Measurements from ENCODE around the gene ABHD15.

DNA sequence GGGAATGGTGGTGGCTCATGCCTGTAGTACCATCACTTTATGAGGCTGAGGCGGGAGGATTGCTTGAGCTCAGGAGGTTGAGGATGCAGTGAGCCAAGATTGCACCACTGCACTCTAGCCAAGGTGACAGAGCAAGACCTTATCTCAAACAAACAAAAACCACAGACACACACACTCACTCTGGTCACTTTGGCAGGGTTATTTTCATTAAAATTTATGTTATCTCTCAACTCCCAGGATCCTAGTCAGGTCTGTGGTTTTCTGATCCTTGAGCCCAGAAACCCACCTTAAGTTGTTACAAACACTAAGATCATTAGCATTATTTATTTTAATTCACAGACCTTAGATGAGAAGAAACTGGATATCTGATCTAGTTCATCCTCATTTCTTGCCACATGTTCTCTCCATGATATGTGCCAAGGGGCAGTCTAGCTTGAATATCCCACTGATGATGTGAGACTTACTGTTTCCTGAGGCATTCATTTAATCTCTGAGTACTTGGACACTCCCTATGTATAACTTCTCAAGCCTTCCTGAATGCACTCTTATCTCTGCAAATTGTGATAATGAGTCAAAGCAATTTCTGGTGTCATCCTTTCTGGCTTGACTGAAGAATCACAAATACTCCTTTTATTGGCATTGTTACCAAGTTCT is 9.6 kb downstream of the ABHD15 start:
- TF ChIP-seq, protein P1, sequence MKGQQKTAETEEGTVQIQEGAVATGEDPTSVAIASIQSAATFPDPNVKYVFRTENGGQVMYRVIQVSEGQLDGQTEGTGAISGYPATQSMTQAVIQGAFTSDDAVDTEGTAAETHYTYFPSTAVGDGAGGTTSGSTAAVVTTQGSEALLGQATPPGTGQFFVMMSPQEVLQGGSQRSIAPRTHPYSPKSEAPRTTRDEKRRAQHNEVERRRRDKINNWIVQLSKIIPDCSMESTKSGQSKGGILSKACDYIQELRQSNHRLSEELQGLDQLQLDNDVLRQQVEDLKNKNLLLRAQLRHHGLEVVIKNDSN (IDR thresholded peaks at IDR 0.05), result no peak
- no peak for TF ChIP-seq EP300 (IDR thresholded peaks at IDR 0.05; ENCODE audit: borderline replicate concordance)
- TF ChIP-seq, protein P2, sequence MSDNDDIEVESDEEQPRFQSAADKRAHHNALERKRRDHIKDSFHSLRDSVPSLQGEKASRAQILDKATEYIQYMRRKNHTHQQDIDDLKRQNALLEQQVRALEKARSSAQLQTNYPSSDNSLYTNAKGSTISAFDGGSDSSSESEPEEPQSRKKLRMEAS (IDR thresholded peaks at IDR 0.05), result no peak
- no peak for TF ChIP-seq ZBTB7A (IDR thresholded peaks at IDR 0.05; ENCODE audit: low read depth)
- TF ChIP-seq, protein P3, sequence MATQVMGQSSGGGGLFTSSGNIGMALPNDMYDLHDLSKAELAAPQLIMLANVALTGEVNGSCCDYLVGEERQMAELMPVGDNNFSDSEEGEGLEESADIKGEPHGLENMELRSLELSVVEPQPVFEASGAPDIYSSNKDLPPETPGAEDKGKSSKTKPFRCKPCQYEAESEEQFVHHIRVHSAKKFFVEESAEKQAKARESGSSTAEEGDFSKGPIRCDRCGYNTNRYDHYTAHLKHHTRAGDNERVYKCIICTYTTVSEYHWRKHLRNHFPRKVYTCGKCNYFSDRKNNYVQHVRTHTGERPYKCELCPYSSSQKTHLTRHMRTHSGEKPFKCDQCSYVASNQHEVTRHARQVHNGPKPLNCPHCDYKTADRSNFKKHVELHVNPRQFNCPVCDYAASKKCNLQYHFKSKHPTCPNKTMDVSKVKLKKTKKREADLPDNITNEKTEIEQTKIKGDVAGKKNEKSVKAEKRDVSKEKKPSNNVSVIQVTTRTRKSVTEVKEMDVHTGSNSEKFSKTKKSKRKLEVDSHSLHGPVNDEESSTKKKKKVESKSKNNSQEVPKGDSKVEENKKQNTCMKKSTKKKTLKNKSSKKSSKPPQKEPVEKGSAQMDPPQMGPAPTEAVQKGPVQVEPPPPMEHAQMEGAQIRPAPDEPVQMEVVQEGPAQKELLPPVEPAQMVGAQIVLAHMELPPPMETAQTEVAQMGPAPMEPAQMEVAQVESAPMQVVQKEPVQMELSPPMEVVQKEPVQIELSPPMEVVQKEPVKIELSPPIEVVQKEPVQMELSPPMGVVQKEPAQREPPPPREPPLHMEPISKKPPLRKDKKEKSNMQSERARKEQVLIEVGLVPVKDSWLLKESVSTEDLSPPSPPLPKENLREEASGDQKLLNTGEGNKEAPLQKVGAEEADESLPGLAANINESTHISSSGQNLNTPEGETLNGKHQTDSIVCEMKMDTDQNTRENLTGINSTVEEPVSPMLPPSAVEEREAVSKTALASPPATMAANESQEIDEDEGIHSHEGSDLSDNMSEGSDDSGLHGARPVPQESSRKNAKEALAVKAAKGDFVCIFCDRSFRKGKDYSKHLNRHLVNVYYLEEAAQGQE (IDR thresholded peaks at IDR 0.05; ENCODE audit: low read depth), result no peak
- TF ChIP-seq FOXM1 (IDR thresholded peaks at IDR 0.05; ENCODE audit: borderline replicate concordance, low read depth), result no peak
- TF ChIP-seq TAF1 (IDR thresholded peaks at IDR 0.05; ENCODE audit: low read depth), result no peak
- no peak for TF ChIP-seq TEAD4 (IDR thresholded peaks at IDR 0.05)
- TF ChIP-seq NFIC (IDR thresholded peaks at IDR 0.05), result no peak
- no peak for TF ChIP-seq EGR1 (IDR thresholded peaks at IDR 0.05)
- TF ChIP-seq RAD21 (IDR thresholded peaks at IDR 0.05; ENCODE audit: low read depth), result no peak
- no peak for TF ChIP-seq YY1 (IDR thresholded peaks at IDR 0.05; ENCODE audit: low read depth)
- no peak for TF ChIP-seq CEBPB (IDR thresholded peaks at IDR 0.05)
- TF ChIP-seq CREB1 (IDR thresholded peaks at IDR 0.05; ENCODE audit: low read depth), result no peak
